Activated CD8-positive, alpha-beta memory T cell treated with anti-CD3 and anti-CD28 coated beads for 48 hours (primary cell): ENCODE results near the gene TTC28.
"Not testable (repeated sequence)": the region's sequence is repeated elsewhere in the genome, so short reads cannot be mapped to it uniquely, and the experiment has no call there.

Experiments
- DNase-seq, 3 experiments: peaks; one replicate each; pipeline ENCODE4 v3.0.0-alpha.2; 2020; ENCODE audit warnings: low read depth in 2 of 3, low spot score in 2 of 3

The TTC28 gene

GRCh38 chr22:28239941-28240340, 439.7 kb downstream of the TTC28 start:
- DNase-seq, result no peak

- no peak for DNase-seq
Observed at GRCh38 chr22:28237783-28238182, 441.9 kb downstream of the TTC28 start.

GRCh38 chr22:28237112-28237511, 442.5 kb downstream of the TTC28 start:
- no peak for DNase-seq

- DNase-seq, result no peak
Observed at GRCh38 chr22:28232204-28232603, 447.4 kb downstream of the TTC28 start.

GRCh38 chr22:28231441-28231840, 448.2 kb downstream of the TTC28 start:
- no peak for DNase-seq

- no peak for DNase-seq
Observed at GRCh38 chr22:28230671-28231070, 449.0 kb downstream of the TTC28 start.

GRCh38 chr22:28229566-28230485, 449.8 kb downstream of the TTC28 start:
- DNase-seq, result no peak

GRCh38 chr22:28223826-28224225, 455.8 kb downstream of the TTC28 start:
- no peak for DNase-seq

GRCh38 chr22:28222976-28223745, 456.5 kb downstream of the TTC28 start:
- no peak for DNase-seq

- no peak for DNase-seq
Observed at GRCh38 chr22:28222571-28222970, 457.1 kb downstream of the TTC28 start.

GRCh38 chr22:28222052-28222451, 457.6 kb downstream of the TTC28 start:
- DNase-seq, result no peak

GRCh38 chr22:28220626-28221363, 458.8 kb downstream of the TTC28 start:
- DNase-seq, result no peak

- DNase-seq, result no peak
Observed at GRCh38 chr22:28217277-28217676, 462.4 kb downstream of the TTC28 start.

GRCh38 chr22:28214750-28215149, 464.9 kb downstream of the TTC28 start:
- not testable (repeated sequence) for DNase-seq

GRCh38 chr22:28209457-28209856, 470.2 kb downstream of the TTC28 start:
- DNase-seq, result not testable (repeated sequence)

GRCh38 chr22:28208787-28209186, 470.9 kb downstream of the TTC28 start:
- DNase-seq, result no peak

GRCh38 chr22:28208036-28208435, 471.6 kb downstream of the TTC28 start:
- no peak for DNase-seq

- DNase-seq, result no peak
Observed at GRCh38 chr22:28207281-28208030, 472.2 kb downstream of the TTC28 start.

- no peak for DNase-seq
Observed at GRCh38 chr22:28205926-28206325, 473.7 kb downstream of the TTC28 start.

GRCh38 chr22:28204382-28204781, 475.3 kb downstream of the TTC28 start:
- DNase-seq, result no peak

- no peak for DNase-seq
Observed at GRCh38 chr22:28203286-28203685, 476.4 kb downstream of the TTC28 start.
